Activated CD4-positive, alpha-beta T cell treated with anti-CD3 and anti-CD28 coated beads, Interleukin-2, Interleukin-6, amounts not matched to agents 100 ng/mL and 50 ng/mL, durations not matched to agents 16 hours and 8 hours (primary cell): ENCODE data around the gene MTA3.
"Not testable (repeated sequence)": the region's sequence is repeated elsewhere in the genome, so short reads cannot be mapped to it uniquely, and the experiment has no call there.

ENCODE experiments used
- DNase-seq: peaks from one replicate; pipeline ENCODE4 v3.0.0-alpha.2; 2020

The MTA3 gene

GRCh38 chr2:42675815-42676214 is 107.4 kb downstream of the MTA3 start:
- DNase-seq, result no peak

GRCh38 chr2:42685303-42685702 is 116.9 kb downstream of the MTA3 start:
- no peak for DNase-seq

- DNase-seq, result no peak
Measured at GRCh38 chr2:42693013-42693615, 124.7 kb downstream of the MTA3 start.

GRCh38 chr2:42693688-42694479 is 125.5 kb downstream of the MTA3 start:
- no peak for DNase-seq

- no peak for DNase-seq
Measured at GRCh38 chr2:42696987-42697386, 128.6 kb downstream of the MTA3 start.

- DNase-seq, result no peak
Measured at GRCh38 chr2:42698940-42699339, 130.5 kb downstream of the MTA3 start.

- no peak for DNase-seq
Measured at GRCh38 chr2:42706836-42707235, 138.4 kb downstream of the MTA3 start.

GRCh38 chr2:42708179-42708578 is 139.7 kb downstream of the MTA3 start:
- no peak for DNase-seq

- no peak for DNase-seq
Measured at GRCh38 chr2:42711896-42712295, 143.5 kb downstream of the MTA3 start.

- DNase-seq, result no peak
Measured at GRCh38 chr2:42712934-42713333, 144.5 kb downstream of the MTA3 start.

- DNase-seq, result peak; percentile 18
Measured at GRCh38 chr2:42713920-42714319, 145.5 kb downstream of the MTA3 start.

GRCh38 chr2:42714686-42715085 is 146.3 kb downstream of the MTA3 start:
- DNase-seq, result no peak

GRCh38 chr2:42721898-42722297 is 153.5 kb downstream of the MTA3 start:
- no peak for DNase-seq

- DNase-seq, result peak; percentile 83
Measured at GRCh38 chr2:42722320-42723190, 154.1 kb downstream of the MTA3 start.

- DNase-seq, result no peak
Measured at GRCh38 chr2:42723465-42723864, 155.0 kb downstream of the MTA3 start.

GRCh38 chr2:42724886-42725285 is 156.5 kb downstream of the MTA3 start:
- no peak for DNase-seq

GRCh38 chr2:42725657-42726056 is 157.2 kb downstream of the MTA3 start:
- no peak for DNase-seq

GRCh38 chr2:42726680-42727079 is 158.2 kb downstream of the MTA3 start:
- DNase-seq, result no peak

GRCh38 chr2:42731316-42731715 is 162.9 kb downstream of the MTA3 start:
- not testable (repeated sequence) for DNase-seq

GRCh38 chr2:42733852-42734251 is 165.4 kb downstream of the MTA3 start:
- DNase-seq, result no peak

- DNase-seq, result no peak
Measured at GRCh38 chr2:42736598-42737322, 168.3 kb downstream of the MTA3 start.

- DNase-seq, result no peak
Measured at GRCh38 chr2:42741140-42741539, 172.7 kb downstream of the MTA3 start.
